ENCODE results near the gene PLA2G1B. TPM values are rescaled to one million over a fixed set of nuclear protein-coding genes. Genes with fewer than 3 reads are reported as not detected.

Gene PLA2G1B
- total RNA-seq: not detected
- long read RNA-seq: 0 reads

- ATAC-seq (ENCODE audit: poor library complexity) (no peak), DNase-seq (no peak)
- intact Hi-C loops (cut with DNase I): loop anchor here (10.0 kb wide), 1 partner anchor 107 kb away; the partner anchor contains the start of gene COX6A1
Observed at GRCh38 chr12:120327593-120327992, at the start of gene PLA2G1B. Gene PLA2G1B (minus strand): TSS chr12:120327779. CDS start chr12:120327753, 26 bp downstream.

- DNase-seq (no peak), ATAC-seq (ENCODE audit: poor library complexity) (no peak)
- intact Hi-C loops (cut with DNase I): no loop called here
Observed at GRCh38 chr12:120376934-120377572, 49.5 kb upstream of the PLA2G1B start.

- DNase-seq (no peak), ATAC-seq (ENCODE audit: poor library complexity) (no peak)
- intact Hi-C loops (cut with DNase I): no loop called here
Observed at GRCh38 chr12:120376416-120376815, 48.8 kb upstream of the PLA2G1B start.

- intact Hi-C loops (cut with DNase I): no loop called here
Observed at GRCh38 chr12:120376009-120376408, 48.4 kb upstream of the PLA2G1B start.

GRCh38 chr12:120373683-120374082 lies 46.1 kb upstream of the PLA2G1B start:
- intact Hi-C loops (cut with DNase I): no loop called here
- no peak for DNase-seq
- no peak for ATAC-seq (ENCODE audit: poor library complexity)

More at GRCh38 chr12:120376009-120376408, 48.4 kb upstream of the PLA2G1B start:
- DNase-seq (no peak), ATAC-seq (ENCODE audit: poor library complexity) (no peak)

GRCh38 chr12:120370343-120371243 lies 43.0 kb upstream of the PLA2G1B start:
- no peak for DNase-seq
- intact Hi-C loops (cut with DNase I): no loop called here
- no peak for ATAC-seq (ENCODE audit: poor library complexity)

GRCh38 chr12:120369603-120370342 lies 42.2 kb upstream of the PLA2G1B start:
- ATAC-seq (ENCODE audit: poor library complexity) (no peak), DNase-seq (peak; percentile 26)
- intact Hi-C loops (cut with DNase I): no loop called here

- intact Hi-C loops (cut with DNase I): no loop called here
- ATAC-seq (ENCODE audit: poor library complexity) (no peak), DNase-seq (peak; percentile 33)
Observed at GRCh38 chr12:120368789-120369602, 41.4 kb upstream of the PLA2G1B start, which contains the start of gene MSI1. Gene MSI1 (minus strand): TSS chr12:120369164. CDS start chr12:120369091, 73 bp downstream.

- DNase-seq (peak; percentile 23), ATAC-seq (ENCODE audit: poor library complexity) (no peak)
Observed at GRCh38 chr12:120367924-120368788, 40.6 kb upstream of the PLA2G1B start.

GRCh38 chr12:120367233-120367923 lies 39.8 kb upstream of the PLA2G1B start:
- DNase-seq: no peak
- ATAC-seq (ENCODE audit: poor library complexity): no peak
- intact Hi-C loops (cut with DNase I): no loop called here

More at GRCh38 chr12:120367924-120368788, 40.6 kb upstream of the PLA2G1B start:
- intact Hi-C loops (cut with DNase I): no loop called here

- intact Hi-C loops (cut with DNase I): no loop called here
- ATAC-seq (ENCODE audit: poor library complexity) (no peak), DNase-seq (no peak)
Observed at GRCh38 chr12:120366845-120367232, 39.3 kb upstream of the PLA2G1B start.

- ATAC-seq (ENCODE audit: poor library complexity): no peak
Observed at GRCh38 chr12:120366341-120366705, 38.7 kb upstream of the PLA2G1B start.

GRCh38 chr12:120365675-120366340 lies 38.2 kb upstream of the PLA2G1B start:
- intact Hi-C loops (cut with DNase I): no loop called here
- DNase-seq (no peak), ATAC-seq (ENCODE audit: poor library complexity) (no peak)

More at GRCh38 chr12:120366341-120366705, 38.7 kb upstream of the PLA2G1B start:
- peak; percentile 13 for DNase-seq
- intact Hi-C loops (cut with DNase I): no loop called here

GRCh38 chr12:120364487-120364886 lies 36.9 kb upstream of the PLA2G1B start:
- DNase-seq: peak; percentile 6
- intact Hi-C loops (cut with DNase I): no loop called here
- no peak for ATAC-seq (ENCODE audit: poor library complexity)

GRCh38 chr12:120363274-120363855 lies 35.8 kb upstream of the PLA2G1B start:
- ATAC-seq (ENCODE audit: poor library complexity): no peak
- no peak for DNase-seq
- intact Hi-C loops (cut with DNase I): no loop called here
